ENCODE data around the gene PPP1R37. TPM values are rescaled to one million over a fixed set of nuclear protein-coding genes. Genes with fewer than 3 reads are reported as not detected.
"Not testable (repeated sequence)": the region's sequence is repeated elsewhere in the genome, so short reads cannot be mapped to it uniquely, and the experiment has no call there.

Gene PPP1R37
- total RNA-seq, 1 donor, result 31.1 TPM

GRCh38 chr19:45114116-45114515 is 21.1 kb downstream of the PPP1R37 start:
- DNase-seq (ENCODE audit: low read depth), result no peak
- no peak overlapping the region for H3K4me3 ChIP-seq (ENCODE audit: low read depth, low read length)
- TF ChIP-seq, protein P1, sequence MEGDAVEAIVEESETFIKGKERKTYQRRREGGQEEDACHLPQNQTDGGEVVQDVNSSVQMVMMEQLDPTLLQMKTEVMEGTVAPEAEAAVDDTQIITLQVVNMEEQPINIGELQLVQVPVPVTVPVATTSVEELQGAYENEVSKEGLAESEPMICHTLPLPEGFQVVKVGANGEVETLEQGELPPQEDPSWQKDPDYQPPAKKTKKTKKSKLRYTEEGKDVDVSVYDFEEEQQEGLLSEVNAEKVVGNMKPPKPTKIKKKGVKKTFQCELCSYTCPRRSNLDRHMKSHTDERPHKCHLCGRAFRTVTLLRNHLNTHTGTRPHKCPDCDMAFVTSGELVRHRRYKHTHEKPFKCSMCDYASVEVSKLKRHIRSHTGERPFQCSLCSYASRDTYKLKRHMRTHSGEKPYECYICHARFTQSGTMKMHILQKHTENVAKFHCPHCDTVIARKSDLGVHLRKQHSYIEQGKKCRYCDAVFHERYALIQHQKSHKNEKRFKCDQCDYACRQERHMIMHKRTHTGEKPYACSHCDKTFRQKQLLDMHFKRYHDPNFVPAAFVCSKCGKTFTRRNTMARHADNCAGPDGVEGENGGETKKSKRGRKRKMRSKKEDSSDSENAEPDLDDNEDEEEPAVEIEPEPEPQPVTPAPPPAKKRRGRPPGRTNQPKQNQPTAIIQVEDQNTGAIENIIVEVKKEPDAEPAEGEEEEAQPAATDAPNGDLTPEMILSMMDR (IDR thresholded peaks at IDR 0.05; ENCODE audit: insufficient read depth, low read depth, low read length), result no peak

DNA sequence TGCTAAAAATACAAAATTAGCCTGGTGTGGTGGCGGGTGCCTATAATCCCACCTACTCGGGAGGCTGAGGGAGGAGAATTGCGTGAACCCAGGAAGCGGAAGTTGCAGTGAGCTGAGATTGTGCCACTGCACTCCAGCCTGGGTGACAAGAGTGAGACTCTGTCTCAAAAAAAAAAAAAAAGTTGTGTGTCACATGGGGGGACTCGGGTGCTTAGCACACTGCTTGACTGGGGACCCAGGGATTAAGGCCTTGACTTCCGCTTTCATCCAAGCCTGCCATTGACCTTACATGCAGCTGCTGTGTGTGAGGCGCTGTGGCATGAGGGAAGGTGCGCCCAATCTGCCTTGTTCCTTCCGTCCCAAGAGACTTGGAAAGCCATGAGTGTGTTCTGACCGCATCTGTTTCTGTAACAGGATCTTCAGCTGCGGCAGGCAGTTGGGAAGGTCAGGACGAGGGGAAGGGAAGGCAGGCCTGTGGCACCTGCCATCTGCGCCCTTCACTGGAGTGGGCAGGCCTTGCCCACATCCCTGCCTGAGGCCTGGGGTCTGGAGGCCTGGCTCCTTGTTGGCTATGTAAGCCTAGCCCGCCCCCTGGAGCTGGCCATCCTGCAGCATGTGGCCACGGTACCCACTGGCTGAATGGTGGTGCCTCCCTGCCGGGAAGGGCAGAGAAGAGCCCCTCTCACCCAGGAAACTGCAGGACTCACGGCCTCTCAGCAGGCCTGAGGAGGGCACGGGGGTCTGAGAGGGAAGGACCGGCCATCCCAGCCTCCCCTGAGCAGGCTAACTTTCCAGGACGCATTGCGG is 23.0 kb downstream of the PPP1R37 start:
- TF ChIP-seq, protein P1 (IDR thresholded peaks at IDR 0.05; ENCODE audit: insufficient read depth, low read depth, low read length), result no peak
- DNase-seq (ENCODE audit: low read depth), result no peak
- H3K4me3 ChIP-seq (ENCODE audit: low read depth, low read length), result no peak overlapping the region

GRCh38 chr19:45117167-45117594 is 24.2 kb downstream of the PPP1R37 start:
- H3K4me3 ChIP-seq (ENCODE audit: low read depth, low read length), result no peak overlapping the region
- TF ChIP-seq, protein P1 (IDR thresholded peaks at IDR 0.05; ENCODE audit: insufficient read depth, low read depth, low read length), result no peak
- DNase-seq (ENCODE audit: low read depth), result peak; percentile 46

- TF ChIP-seq, protein P1 (IDR thresholded peaks at IDR 0.05; ENCODE audit: insufficient read depth, low read depth, low read length), result no peak
- DNase-seq (ENCODE audit: low read depth), result no peak
- no peak overlapping the region for H3K4me3 ChIP-seq (ENCODE audit: low read depth, low read length)
Measured at GRCh38 chr19:45117671-45118070, 24.7 kb downstream of the PPP1R37 start.

GRCh38 chr19:45118106-45118505 is 25.1 kb downstream of the PPP1R37 start:
- DNase-seq (ENCODE audit: low read depth), result no peak
- no peak overlapping the region for H3K4me3 ChIP-seq (ENCODE audit: low read depth, low read length)
- TF ChIP-seq, protein P1 (IDR thresholded peaks at IDR 0.05; ENCODE audit: insufficient read depth, low read depth, low read length), result no peak

DNA sequence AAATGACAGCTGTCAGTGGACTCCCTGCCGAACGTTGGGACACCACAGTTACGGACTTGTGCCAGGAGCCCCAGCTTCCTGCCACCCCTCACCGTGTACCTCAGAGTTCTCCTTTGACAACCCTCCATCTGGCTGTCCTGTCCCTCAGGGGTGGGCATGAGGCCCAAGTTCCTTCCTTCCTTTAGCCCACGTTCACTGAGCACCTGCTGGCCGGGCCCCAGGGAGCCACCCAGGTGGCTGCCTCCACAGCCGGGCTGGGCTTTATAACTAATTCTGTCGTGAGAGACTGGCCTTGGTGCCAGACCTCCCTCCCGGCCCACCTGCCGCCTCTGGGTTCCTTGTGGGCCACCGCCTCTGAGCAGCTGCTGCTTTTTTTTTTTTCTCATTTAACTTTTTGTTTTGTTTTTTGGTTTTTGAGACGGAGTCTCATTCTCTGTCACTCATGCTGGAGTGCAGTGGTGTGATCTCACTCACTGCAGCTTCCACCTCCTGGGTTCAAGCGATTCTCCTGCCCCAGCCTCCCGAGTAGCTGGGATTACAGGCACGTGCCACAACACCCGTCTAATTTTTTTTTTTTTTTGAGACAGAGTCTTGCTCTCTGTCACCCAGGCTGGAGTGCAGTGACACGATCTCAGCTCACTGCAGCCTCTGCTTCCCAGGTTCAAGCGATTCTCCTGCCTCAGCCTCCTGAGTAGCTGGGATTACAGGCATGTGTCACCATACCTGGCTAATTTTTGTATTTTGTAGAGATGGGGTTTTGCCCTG is 25.8 kb downstream of the PPP1R37 start:
- DNase-seq (ENCODE audit: low read depth); H3K4me3 ChIP-seq (ENCODE audit: low read depth, low read length): not testable (repeated sequence)

DNA sequence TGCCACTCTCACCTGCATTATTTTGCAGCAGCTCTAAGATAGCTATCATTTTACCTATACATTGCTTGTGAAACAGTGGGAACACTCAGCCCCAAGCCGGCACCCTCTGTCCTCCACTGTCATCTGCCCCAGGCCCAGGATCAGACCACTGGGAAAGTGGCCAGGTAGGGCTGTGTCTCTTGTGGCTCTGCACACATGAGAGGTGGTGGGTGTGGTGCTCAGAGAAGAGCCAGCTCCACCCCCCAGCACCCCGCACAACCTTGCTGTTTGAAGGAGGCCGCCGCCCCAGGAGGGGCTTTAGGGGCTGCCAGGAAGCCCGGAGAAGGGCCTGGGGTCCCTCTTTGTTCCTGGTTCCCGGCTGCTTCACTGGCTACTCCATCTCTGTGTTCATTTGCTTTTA is 26.6 kb downstream of the PPP1R37 start:
- DNase-seq (ENCODE audit: low read depth), result no peak
- H3K4me3 ChIP-seq (ENCODE audit: low read depth, low read length), result no peak overlapping the region
- TF ChIP-seq, protein P1 (IDR thresholded peaks at IDR 0.05; ENCODE audit: insufficient read depth, low read depth, low read length), result no peak

Data from fibroblast of villous mesenchyme (primary cell).